IPS-NIHi7 (cell line): Measurements from ENCODE around the gene SMAD2.
"Not testable (repeated sequence)": the region's sequence is repeated elsewhere in the genome, so short reads cannot be mapped to it uniquely, and the experiment has no call there.

Source experiments
- DNase-seq: peaks from one replicate; pipeline ENCODE4 v3.0.0; 2012; ENCODE audit warnings: mixed read lengths; ENCODE audit errors: extremely low spot score

The SMAD2 gene

GRCh38 chr18:47930199-47930930 lies at the start of gene SMAD2:
Gene SMAD2, minus strand, starts transcription at chr18:47930659. Its CDS starts 33,903 bp downstream, at chr18:47896756.
- DNase-seq = peak; percentile 78

- no peak for DNase-seq
Observed at GRCh38 chr18:47979611-47980200, 49.2 kb upstream of the SMAD2 start.

GRCh38 chr18:47978603-47979002 lies 48.1 kb upstream of the SMAD2 start:
- no peak for DNase-seq

GRCh38 chr18:47978141-47978540 lies 47.7 kb upstream of the SMAD2 start:
- no peak for DNase-seq

- DNase-seq = no peak
Observed at GRCh38 chr18:47975701-47976100, 45.2 kb upstream of the SMAD2 start.

- no peak for DNase-seq
Observed at GRCh38 chr18:47975105-47975504, 44.6 kb upstream of the SMAD2 start.

GRCh38 chr18:47970664-47971531 lies 40.4 kb upstream of the SMAD2 start:
- DNase-seq = no peak

- DNase-seq = no peak
Observed at GRCh38 chr18:47969816-47970215, 39.4 kb upstream of the SMAD2 start.

- no peak for DNase-seq
Observed at GRCh38 chr18:47968721-47969120, 38.3 kb upstream of the SMAD2 start.

GRCh38 chr18:47968006-47968676 lies 37.7 kb upstream of the SMAD2 start:
- DNase-seq = peak; percentile 63

- DNase-seq = no peak
Observed at GRCh38 chr18:47964053-47964452, 33.6 kb upstream of the SMAD2 start.

GRCh38 chr18:47961003-47961402 lies 30.5 kb upstream of the SMAD2 start:
- not testable (repeated sequence) for DNase-seq

GRCh38 chr18:47953471-47953931 lies 23.0 kb upstream of the SMAD2 start:
- DNase-seq = peak; percentile 19

- no peak for DNase-seq
Observed at GRCh38 chr18:47950511-47950910, 20.1 kb upstream of the SMAD2 start.

GRCh38 chr18:47949202-47949601 lies 18.7 kb upstream of the SMAD2 start:
- no peak for DNase-seq

- DNase-seq = no peak
Observed at GRCh38 chr18:47946889-47947288, 16.4 kb upstream of the SMAD2 start.

GRCh38 chr18:47944972-47945852 lies 14.8 kb upstream of the SMAD2 start:
- no peak for DNase-seq

- no peak for DNase-seq
Observed at GRCh38 chr18:47936952-47937351, 6.5 kb upstream of the SMAD2 start.

- DNase-seq = no peak
Observed at GRCh38 chr18:47935321-47936055, 5.0 kb upstream of the SMAD2 start.

GRCh38 chr18:47932603-47933002 lies 2.1 kb upstream of the SMAD2 start:
- no peak for DNase-seq
